Right forelimb (tissue), 1 donor: ENCODE measurements around the gene DOCK3.
"Not testable (repeated sequence)": the region's sequence is repeated elsewhere in the genome, so short reads cannot be mapped to it uniquely, and the experiment has no call there.

Experiments used
- DNase-seq: peaks from one replicate; pipeline ENCODE4 v3.0.0-alpha.2; 2018

Gene DOCK3

DNA sequence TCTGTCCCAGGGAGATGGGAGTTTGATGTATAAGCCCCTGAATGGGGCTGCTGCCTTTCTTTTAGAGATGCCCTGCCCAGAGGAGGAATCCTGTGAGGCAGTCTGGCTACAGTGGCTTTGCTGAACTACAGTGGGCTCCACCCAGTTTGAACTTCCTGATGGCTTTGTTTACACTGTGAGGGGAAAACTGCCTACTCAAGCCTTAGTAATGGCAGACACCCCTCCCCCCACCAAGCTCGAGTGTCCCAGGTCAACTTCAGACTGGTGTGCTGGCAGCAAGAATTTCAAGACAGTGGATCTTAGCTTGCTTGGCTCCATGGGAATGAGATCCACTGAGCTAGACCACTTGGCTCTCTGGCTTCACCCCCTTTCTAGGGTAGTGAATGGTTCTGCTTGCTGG, 226.4 kb downstream of the DOCK3 start:
- DNase-seq, result not testable (repeated sequence)

GRCh38 chr3:50912746-50913145, 238.0 kb downstream of the DOCK3 start:
- no peak for DNase-seq

GRCh38 chr3:50913260-50913659, 238.5 kb downstream of the DOCK3 start:
- DNase-seq, result no peak

GRCh38 chr3:50922071-50922470, 247.3 kb downstream of the DOCK3 start:
- DNase-seq, result not testable (repeated sequence)

DNA sequence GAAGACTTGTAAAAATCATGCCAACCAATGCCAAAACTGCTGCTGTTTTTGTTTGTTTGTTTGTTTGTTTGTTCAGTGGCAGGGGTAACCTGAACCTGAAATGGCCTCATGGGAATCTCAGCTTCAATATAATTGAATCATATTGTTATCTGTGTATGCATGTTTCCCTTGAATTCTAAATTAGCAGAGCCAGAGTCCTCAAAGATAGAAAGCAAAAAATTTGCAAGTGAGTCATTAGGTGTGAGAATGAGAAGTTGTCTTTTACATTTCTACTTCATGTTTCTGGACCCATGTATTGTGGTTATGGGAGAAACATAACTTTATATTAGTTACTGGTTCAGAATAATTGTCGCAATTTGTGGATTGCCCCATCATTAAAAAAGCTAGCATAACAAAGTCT, 249.2 kb downstream of the DOCK3 start:
- DNase-seq, result no peak

DNA sequence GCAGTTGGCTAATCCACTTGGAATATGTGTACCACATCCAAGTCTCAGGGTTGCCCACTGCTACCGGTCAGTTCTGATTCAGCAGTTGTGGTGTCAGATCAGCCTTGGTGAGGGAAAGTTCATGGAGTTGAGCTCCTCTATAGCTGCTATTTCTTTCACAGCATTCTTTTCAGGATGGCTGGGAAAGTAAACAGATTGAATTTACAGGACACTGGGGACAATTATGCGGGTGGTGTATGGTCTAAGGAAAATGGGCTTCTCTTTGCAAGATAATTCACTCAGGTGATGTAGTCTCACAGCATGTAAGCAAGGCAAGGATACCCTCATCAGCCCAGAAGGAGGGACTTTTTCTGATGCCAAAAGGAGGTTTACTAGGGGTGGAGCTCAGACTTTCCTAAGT, 249.9 kb downstream of the DOCK3 start:
- no peak for DNase-seq

GRCh38 chr3:50926868-50927267, 252.1 kb downstream of the DOCK3 start:
- DNase-seq, result no peak

DNA sequence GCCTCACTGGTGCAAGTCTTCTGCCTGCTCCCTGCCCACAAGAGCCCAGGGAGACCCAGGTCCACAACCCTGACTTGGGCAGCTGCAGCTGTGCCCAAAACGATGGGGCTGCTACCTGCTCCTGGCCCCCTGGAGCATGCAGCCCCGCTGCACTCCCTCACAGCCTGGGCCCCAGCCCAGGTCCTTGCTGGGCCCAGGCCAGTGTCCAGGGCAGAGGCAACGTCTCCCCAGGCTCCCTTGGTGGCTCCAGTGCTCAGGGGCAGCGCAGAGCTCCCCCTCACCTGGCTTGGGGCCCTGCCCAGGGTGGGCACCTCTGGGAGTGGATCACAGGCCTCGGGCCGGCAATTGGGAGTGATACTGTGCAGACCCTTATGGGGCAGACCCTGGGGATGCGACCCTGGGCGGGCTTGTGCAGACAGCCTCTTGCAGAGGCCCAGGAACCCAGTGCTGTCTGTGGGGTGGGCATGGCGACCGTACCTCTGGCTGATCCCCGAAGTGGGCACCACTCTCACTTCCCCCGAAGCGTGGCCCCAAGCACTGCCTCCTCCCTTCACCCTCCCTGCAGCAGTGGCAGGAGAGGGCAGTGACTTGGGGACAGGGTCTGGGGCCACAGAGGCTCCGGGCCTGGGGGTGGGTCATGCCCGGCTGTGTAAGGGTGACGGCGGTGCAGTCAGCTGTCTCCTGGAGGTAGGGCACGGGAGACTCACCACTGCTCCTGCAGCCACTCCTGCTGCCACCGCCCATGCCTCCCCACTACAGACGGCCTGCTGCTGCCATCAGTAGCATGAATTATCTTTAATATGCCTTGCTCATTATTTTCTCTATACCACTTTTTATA, 255.9 kb downstream of the DOCK3 start:
- no peak for DNase-seq

DNA sequence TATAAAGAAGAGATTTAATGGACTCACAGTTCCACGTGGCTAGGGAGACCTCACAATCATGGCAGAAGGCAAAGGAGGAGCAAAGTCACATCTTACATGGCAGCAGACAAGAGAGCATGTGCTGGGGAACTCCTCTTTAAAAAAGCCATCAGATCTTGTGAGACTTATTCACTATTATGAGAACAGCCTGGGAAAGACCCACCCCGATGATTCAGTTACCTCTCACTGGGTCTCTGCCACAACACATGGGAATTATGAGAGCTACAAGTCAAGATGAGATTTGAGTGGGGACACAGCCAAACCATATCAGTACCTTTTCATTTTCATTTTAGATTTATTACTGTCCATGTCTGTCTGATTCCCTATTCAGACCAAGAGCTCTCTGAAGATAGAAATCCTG, 258.2 kb downstream of the DOCK3 start:
- DNase-seq, result not testable (repeated sequence)

DNA sequence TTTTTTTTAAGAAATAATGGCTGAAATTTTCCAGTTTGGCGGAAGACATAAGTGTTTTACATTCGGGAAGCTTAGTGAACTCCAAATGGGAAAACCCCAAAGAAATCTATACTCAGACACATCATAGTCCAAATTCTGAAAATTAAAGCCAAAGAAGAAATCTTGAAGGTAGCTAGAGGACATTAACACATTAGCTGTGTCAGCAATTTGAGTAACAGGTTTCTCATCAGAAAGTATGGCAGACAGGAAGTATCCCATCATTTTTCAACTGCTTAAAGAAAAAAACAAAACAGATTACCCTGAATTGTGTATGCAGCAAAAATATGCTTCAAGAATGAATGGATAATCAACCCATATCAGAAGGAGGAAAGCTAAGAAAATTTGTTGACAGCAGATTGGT, 261.7 kb downstream of the DOCK3 start:
- no peak for DNase-seq

DNA sequence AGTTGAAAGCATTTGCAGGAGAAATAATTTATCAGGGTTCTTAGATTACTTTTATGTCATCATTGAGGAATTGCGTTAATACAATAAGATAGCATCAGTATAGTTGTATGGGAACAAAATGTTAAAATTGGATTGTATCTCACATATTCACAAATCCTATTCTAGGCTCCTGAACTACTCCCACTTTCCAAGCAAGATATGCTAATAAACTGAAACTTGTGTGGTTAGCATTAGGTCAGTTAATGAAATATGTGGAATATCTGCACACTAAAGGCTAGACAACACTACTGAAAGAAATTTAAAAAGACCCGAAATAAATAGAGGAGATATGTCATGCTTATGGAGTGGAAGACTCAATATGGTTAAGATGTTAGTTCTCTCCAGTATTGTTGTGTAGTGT, 272.7 kb downstream of the DOCK3 start:
- DNase-seq, result no peak

GRCh38 chr3:50950591-50950990, 275.9 kb downstream of the DOCK3 start:
- DNase-seq, result no peak

DNA sequence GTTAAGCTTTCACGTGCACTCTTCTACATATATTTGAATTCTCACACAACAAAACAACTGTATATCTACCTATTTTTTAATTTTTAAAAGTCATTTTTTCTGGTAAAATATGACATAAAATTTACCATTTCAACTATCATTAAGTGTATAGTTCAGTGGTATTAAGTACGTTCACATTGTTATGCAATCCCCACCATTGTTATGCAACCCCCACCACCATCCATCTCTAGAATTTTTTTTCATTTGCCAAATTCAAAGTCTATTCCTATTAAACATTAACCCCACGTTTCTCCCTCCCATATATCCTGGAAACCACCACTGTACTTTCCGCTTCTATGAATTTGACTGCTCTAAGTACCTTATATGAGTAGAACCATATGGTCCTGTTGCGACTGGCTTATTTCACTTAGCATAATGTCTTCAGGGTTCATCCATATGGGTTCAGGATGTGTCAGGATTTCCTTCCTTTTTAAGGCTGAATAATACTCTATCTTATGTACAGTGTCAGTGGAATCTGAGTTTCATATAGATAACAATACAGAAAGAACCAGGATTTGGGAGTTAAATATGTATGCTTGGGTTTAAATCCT, 279.2 kb downstream of the DOCK3 start:
- DNase-seq, result no peak

- no peak for DNase-seq
Observed at GRCh38 chr3:50961386-50961785, 286.7 kb downstream of the DOCK3 start.

DNA sequence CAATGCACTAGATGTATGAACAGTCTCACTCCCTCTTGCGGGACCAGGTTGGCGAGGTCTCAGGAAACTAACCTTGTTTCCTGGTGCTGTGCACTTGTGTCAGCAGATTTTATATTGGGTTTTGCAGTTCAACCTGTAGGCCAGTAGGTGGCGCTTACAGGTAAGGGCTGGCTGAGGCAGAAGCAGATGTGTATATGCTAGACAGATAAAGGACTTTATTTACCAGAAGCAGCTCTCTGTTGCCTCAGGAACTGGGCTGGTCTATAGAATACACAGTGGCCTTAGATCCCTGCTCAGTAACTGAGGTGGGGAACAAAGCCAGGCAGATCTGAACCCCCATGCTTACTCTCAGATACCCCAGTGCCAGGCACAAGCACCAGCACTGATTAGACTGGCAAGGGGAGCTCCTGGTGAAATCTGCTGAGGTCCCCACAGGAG, 296.8 kb downstream of the DOCK3 start:
- DNase-seq, result no peak

GRCh38 chr3:50972029-50972428, 297.3 kb downstream of the DOCK3 start:
- DNase-seq, result no peak

- not testable (repeated sequence) for DNase-seq
Observed at GRCh38 chr3:50978586-50978985, 303.9 kb downstream of the DOCK3 start.

DNA sequence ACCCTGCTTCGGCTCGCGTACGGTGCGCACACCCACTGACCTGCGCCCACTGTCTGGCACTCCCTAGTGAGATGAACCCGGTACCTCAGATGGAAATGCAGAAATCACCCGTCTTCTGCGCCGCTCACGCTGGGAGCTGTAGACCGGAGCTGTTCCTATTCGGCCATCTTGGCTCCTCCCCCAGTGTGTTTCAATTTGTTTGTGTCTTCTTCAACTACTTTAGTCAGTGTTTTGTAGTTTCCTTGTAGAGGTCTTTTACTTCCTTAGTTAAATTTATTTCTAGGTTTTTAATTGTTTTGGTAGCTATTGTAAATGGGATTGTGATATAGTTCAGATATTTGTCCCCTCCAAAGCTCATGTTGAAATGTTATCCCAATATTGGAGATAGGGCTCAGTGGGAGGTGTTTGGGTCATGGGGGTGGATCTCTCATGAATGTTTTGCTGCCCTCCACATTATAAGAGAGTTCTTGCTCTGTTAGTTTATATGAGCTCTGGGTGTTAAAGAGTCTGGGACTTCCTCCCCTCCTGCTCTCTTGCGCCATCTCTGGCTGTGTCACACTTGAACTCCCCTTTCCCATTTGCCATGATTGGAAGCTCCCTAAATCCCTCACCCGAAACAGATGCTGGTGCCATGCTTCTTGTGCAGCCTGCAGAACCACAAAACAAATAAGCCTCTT, 304.4 kb downstream of the DOCK3 start:
- DNase-seq, result no peak

DNA sequence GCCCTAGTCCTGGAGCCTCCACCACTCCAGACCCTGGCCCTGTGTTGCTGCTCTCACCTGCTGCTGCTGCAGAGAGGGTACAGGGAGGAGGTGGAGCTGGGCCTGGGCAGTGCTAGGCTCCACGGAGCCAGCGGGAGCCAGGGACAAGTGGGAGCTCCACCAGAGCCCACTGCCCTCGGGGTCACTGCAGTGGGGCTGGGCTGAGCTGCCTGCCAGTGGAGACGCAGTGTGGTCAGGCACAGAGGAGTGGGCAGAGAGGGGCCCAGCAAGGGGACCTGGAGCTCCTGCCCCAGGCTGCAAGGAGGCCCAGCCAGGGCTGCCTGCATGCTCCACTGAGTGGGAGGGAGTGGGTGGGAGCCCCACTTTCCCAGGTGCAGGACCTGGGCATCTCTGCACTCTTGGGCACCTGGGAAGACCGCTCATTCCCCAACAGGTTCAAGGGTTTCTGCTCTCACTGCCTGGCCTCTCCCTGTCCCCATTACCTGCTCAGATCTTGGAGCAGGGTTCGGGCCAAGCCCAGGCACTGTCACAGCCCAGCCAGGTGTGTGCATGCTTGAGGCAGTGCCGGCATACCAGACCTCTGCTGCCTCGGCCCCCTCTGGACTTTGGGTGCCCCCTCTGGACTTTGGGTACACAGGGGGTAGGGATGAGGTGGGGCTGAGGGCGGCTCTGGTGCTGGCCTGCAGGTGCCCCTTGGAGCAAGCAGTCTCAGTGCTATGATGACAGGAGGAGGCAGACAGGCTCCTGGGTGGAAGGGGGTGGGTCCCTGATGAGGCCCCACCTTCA, 308.0 kb downstream of the DOCK3 start:
- no peak for DNase-seq

DNA sequence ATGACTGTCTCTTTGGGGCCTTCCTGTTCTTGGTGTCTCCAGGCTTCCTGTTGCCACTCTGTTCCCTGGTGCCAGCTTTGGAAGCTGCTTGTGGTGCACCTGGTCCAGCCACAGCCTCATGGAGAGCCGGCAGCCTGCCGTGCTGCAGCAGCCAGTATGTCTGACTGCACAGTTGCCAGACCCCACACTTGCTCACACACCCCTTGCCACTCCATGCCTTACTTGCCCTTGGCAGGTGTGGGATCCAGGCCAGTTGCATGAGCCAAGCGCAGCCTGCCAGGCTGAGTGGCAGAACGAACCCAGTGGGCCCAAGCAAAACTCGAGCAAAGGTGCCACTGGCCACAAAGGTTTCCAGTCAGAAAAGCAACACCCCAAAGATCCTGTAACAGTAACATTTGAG, 309.2 kb downstream of the DOCK3 start:
- DNase-seq, result no peak

- no peak for DNase-seq
Observed at GRCh38 chr3:50985893-50986292, 311.2 kb downstream of the DOCK3 start.

DNA sequence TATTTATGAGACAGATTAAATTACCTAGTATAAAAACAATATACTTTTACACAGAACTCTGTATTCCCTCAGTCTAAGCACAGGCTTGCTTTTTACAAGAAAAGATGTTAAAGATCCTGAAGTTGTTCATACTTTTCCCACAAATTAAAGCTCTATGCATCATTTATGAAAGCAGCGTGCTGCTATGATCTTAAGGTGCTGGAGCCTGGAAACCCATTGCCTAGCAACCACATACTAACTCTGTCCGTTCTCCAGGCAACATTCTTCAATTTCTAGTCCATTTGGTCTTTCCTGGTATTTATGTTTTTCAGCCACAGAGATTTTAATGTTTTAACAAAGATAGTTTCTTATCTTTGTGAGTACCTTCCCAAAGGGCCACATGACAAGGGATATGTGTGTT, 312.0 kb downstream of the DOCK3 start:
- DNase-seq, result no peak

GRCh38 chr3:50994537-50994936, 319.8 kb downstream of the DOCK3 start:
- no peak for DNase-seq
